Muscle of leg (tissue), 11 donors: ENCODE measurements around the gene LPIN1. TPM values are rescaled to one million over a fixed set of nuclear protein-coding genes. Genes with fewer than 3 reads are reported as not detected.

Experiments
- DNase-seq: peaks from one replicate; pipeline ENCODE4 v3.0.0; 2013
- H3K27ac ChIP-seq: one replicate; pipeline ENCODE4 v1.5.1; 2013; ENCODE audit warnings: mild to moderate bottlenecking, low read length, control low read depth
- H3K27me3 ChIP-seq: one replicate; pipeline ENCODE4 v1.6.1; 2013; ENCODE audit warnings: low read length; ENCODE audit not compliant: control insufficient read depth, insufficient read depth
- H3K36me3 ChIP-seq: one replicate; pipeline ENCODE4 v1.6.1; 2013; ENCODE audit warnings: low read length; ENCODE audit not compliant: control insufficient read depth, insufficient read depth
- H3K4me1 ChIP-seq: one replicate; pipeline ENCODE4 v1.6.1; 2013; ENCODE audit warnings: low read length; ENCODE audit not compliant: control insufficient read depth, insufficient read depth
- H3K4me3 ChIP-seq: one replicate; pipeline ENCODE4 v1.5.1; 2013; ENCODE audit warnings: low read length, control low read depth
- H3K9me3 ChIP-seq: replicated peaks from 2 replicates; pipeline ENCODE4 v1.6.1; 2013; ENCODE audit warnings: low read depth, low read length; ENCODE audit not compliant: control insufficient read depth
- WGBS: methylation state at CpG from one replicate; pipeline ENCODE4 v1.1.5; 2013; ENCODE audit warnings: missing lambda C conversion rate; ENCODE audit not compliant: insufficient coverage; 5-methylcytosine and 5-hydroxymethylcytosine counted together
- polyA plus RNA-seq, 8 donors: library from polyadenylated mRNA; unstranded; fragments of 120-200 nt; gene quantifications; one replicate each; pipeline versions ENCODE4 v1.2.1 to v1.2.3, GENCODE V29; 2013; ENCODE audit warnings: inconsistent platforms in 1 of 8, low replicate concordance in 1 of 8; ENCODE audit not compliant: insufficient read length in 8 of 8, insufficient read depth in 1 of 8
- total RNA-seq: library from RNA; stranded (reverse); fragments of 120-200 nt; gene quantifications from one replicate; pipeline ENCODE4 v1.2.4, GENCODE V29; 2013

The LPIN1 gene
- total and polyA plus RNA-seq, 9 donors = 12.9 to 20.2 (median 16.0) TPM

GRCh38 chr2:11870584-11870983 lies 124.2 kb downstream of the LPIN1 start:
- no peak overlapping the region for H3K4me3 ChIP-seq
- WGBS = 80% methylated on average over 3 of the region's 5 CpGs

GRCh38 chr2:11871421-11871820 lies 125.0 kb downstream of the LPIN1 start:
- 100% methylated on average over 2 of the region's 4 CpGs for WGBS

More at GRCh38 chr2:11870584-11870983, 124.2 kb downstream of the LPIN1 start:
- no peaks in the 10 kb centered on the region for H3K36me3 ChIP-seq
- no peak overlapping the region for H3K27ac ChIP-seq
- DNase-seq = no peak
- H3K27me3 ChIP-seq = peaks cover 2% of the 10 kb centered on the region
- H3K4me1 ChIP-seq = no peaks in the 10 kb centered on the region
- H3K9me3 ChIP-seq = no peaks in the 10 kb centered on the region

GRCh38 chr2:11872247-11872947 lies 126.0 kb downstream of the LPIN1 start:
- no peak for DNase-seq
- Histone ChIP-seq H3K9me3 (no peaks in the 10 kb centered on the region), H3K4me1 (no peaks in the 10 kb centered on the region), H3K36me3 (no peaks in the 10 kb centered on the region), H3K4me3 (no peak overlapping the region), H3K27ac (no peak overlapping the region), H3K27me3 (peaks cover 2% of the 10 kb centered on the region)
- WGBS = 71% methylated on average over 3 of the region's 5 CpGs

More at GRCh38 chr2:11871421-11871820, 125.0 kb downstream of the LPIN1 start:
- H3K4me3 ChIP-seq = no peak overlapping the region
- no peak for DNase-seq
- H3K27me3 ChIP-seq = peaks cover 2% of the 10 kb centered on the region
- H3K27ac ChIP-seq = no peak overlapping the region
- H3K36me3 ChIP-seq = no peaks in the 10 kb centered on the region
- no peaks in the 10 kb centered on the region for H3K4me1 ChIP-seq
- H3K9me3 ChIP-seq = no peaks in the 10 kb centered on the region

- H3K36me3 ChIP-seq = no peaks in the 10 kb centered on the region
- no peaks in the 10 kb centered on the region for H3K9me3 ChIP-seq
- no peaks in the 10 kb centered on the region for H3K4me1 ChIP-seq
- WGBS = 100% methylated on average over 1 of the region's 2 CpGs
- H3K27me3 ChIP-seq = peaks cover 2% of the 10 kb centered on the region
- no peak overlapping the region for H3K4me3 ChIP-seq
- no peak overlapping the region for H3K27ac ChIP-seq
- no peak for DNase-seq
Observed at GRCh38 chr2:11872948-11873269, 126.5 kb downstream of the LPIN1 start.

- Histone ChIP-seq H3K9me3 (no peaks in the 10 kb centered on the region), H3K36me3 (no peaks in the 10 kb centered on the region), H3K27ac (no peak overlapping the region), H3K4me1 (no peaks in the 10 kb centered on the region), H3K27me3 (peaks cover 2% of the 10 kb centered on the region), H3K4me3 (no peak overlapping the region)
- peak; percentile 43 for DNase-seq
- 53% methylated on average over 5 of the region's 11 CpGs for WGBS
Observed at GRCh38 chr2:11873356-11874154, 127.1 kb downstream of the LPIN1 start.

GRCh38 chr2:11874861-11875260 lies 128.4 kb downstream of the LPIN1 start:
- DNase-seq = no peak
- no peaks in the 10 kb centered on the region for H3K4me1 ChIP-seq
- no peak overlapping the region for H3K27ac ChIP-seq
- no peaks in the 10 kb centered on the region for H3K36me3 ChIP-seq
- no peaks in the 10 kb centered on the region for H3K9me3 ChIP-seq
- no peak overlapping the region for H3K4me3 ChIP-seq
- peaks cover 2% of the 10 kb centered on the region for H3K27me3 ChIP-seq
- WGBS = 100% methylated on average over 1 of the region's 15 CpGs

GRCh38 chr2:11875481-11875880 lies 129.0 kb downstream of the LPIN1 start:
- H3K9me3 ChIP-seq = no peaks in the 10 kb centered on the region
- no peaks in the 10 kb centered on the region for H3K4me1 ChIP-seq
- no peak overlapping the region for H3K4me3 ChIP-seq
- H3K27ac ChIP-seq = no peak overlapping the region
- H3K27me3 ChIP-seq = peaks cover 2% of the 10 kb centered on the region
- H3K36me3 ChIP-seq = no peaks in the 10 kb centered on the region
- DNase-seq = no peak
- WGBS = 77% methylated on average over 2 of the region's 2 CpGs

- WGBS = 88% methylated on average over 4 of the region's 6 CpGs
- Histone ChIP-seq H3K36me3 (no peaks in the 10 kb centered on the region), H3K27ac (no peak overlapping the region), H3K4me1 (no peaks in the 10 kb centered on the region), H3K4me3 (no peak overlapping the region), H3K27me3 (peaks cover 2% of the 10 kb centered on the region), H3K9me3 (no peaks in the 10 kb centered on the region)
- DNase-seq = no peak
Observed at GRCh38 chr2:11876436-11876835, 130.0 kb downstream of the LPIN1 start.

- Histone ChIP-seq H3K27me3 (peaks cover 2% of the 10 kb centered on the region), H3K36me3 (no peaks in the 10 kb centered on the region), H3K27ac (no peak overlapping the region), H3K4me3 (no peak overlapping the region), H3K4me1 (no peaks in the 10 kb centered on the region), H3K9me3 (no peaks in the 10 kb centered on the region)
- WGBS = 80% methylated on average over 1 of the region's 5 CpGs
- no peak for DNase-seq
Observed at GRCh38 chr2:11876889-11877288, 130.5 kb downstream of the LPIN1 start.
